ENCODE results near the gene ZNF579.
"Not testable (repeated sequence)": the region's sequence is repeated elsewhere in the genome, so short reads cannot be mapped to it uniquely, and the experiment has no call there.

Gene ZNF579

DNA sequence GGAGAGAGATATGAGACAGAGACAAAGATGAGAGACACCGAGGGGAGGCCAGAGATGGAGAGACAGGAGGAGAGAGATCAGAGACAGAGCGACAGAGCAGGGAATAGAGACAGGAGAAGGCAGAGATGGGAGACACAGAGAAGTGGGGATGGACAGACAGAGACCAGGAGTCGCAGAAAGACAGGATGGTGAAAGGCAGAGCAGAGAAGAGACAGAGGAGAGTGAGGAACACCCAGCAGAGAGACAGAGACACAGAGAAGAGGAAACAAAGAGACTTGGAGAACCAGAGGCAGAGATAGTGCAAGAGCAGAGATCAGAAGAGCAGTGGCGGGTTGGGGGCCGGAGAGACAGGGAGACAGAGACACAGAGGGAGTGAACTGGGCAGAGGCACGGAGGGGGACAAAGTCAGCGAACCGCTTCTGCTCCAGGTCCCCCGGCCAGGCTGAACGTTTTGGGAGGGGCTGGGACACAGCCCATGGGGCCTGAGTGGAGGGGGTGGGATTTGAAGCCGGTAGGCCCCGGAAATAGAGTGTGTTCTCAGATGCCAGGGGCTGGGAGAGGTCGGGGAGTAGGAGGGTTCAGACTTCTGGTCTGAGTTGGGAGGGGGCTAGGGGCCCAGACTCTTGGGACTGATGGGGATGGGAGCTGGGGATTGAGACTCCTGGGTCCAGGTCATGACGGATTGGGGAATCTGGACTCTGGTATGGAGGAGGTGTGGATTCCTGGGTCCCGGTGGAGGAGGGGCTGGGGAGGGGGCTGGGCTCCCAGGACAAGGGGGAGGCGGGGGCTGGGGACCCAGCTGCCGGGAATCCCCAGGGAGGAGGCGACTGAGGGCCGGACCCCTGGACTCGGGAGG is 654 bp downstream of the ZNF579 start:
- no peak for DNase-seq (ENCODE audit: low read depth)
- H3K4me3 ChIP-seq (ENCODE audit: low read length): peak overlapping the region; percentile 89

DNA sequence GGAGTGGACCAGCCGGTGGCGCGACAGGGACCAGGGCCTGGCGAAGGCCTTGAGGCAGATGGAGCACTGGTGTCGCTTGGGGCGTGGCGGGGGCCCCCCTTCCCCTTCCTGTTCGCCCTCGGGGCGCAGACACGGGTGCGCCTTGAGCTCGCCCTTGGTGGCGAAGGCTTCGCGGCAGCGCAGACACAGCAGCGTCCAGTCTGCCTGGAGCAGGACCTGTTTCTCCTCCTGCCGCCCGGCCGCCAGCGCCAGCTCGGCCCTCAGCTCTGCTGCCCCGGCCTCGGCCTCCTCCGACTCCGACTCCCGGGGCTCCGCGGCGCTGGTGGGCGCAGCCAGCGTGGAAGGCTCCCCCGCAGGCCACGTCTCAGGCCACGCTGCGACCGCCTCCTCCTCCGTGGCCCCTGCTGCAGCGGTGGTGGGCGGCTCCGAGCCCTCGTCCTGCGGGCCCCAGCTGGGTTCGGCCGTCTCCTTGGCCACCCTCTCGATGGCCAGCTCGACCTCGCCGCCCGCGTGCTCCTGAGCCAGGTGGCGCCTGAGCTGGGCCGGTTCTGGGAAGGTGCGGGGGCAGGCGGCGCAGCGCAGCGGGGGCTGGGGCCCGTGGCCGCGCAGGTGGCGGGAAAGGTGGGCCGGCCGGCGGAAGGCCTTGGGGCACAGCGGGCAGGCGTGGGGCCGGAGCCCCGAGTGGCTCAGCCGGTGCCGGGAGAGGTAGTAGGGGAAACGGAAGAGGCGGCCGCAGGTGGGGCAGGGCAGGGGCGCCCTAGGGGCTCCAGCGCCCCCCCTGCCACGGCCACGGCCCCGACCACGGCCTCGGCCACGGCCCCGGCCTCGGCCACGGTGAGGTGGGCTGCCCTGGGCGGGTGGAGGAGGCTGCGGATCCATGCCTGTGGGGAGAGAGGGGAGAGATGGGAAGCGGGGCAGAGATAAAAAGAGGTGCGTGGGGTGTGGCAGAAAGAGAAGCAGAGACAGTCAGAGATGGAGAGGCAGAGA is 1.6 kb downstream of the ZNF579 start:
- no peak for DNase-seq (ENCODE audit: low read depth)
- H3K4me3 ChIP-seq (ENCODE audit: low read length): peak overlapping the region; percentile 89
- TF ChIP-seq, protein P1, sequence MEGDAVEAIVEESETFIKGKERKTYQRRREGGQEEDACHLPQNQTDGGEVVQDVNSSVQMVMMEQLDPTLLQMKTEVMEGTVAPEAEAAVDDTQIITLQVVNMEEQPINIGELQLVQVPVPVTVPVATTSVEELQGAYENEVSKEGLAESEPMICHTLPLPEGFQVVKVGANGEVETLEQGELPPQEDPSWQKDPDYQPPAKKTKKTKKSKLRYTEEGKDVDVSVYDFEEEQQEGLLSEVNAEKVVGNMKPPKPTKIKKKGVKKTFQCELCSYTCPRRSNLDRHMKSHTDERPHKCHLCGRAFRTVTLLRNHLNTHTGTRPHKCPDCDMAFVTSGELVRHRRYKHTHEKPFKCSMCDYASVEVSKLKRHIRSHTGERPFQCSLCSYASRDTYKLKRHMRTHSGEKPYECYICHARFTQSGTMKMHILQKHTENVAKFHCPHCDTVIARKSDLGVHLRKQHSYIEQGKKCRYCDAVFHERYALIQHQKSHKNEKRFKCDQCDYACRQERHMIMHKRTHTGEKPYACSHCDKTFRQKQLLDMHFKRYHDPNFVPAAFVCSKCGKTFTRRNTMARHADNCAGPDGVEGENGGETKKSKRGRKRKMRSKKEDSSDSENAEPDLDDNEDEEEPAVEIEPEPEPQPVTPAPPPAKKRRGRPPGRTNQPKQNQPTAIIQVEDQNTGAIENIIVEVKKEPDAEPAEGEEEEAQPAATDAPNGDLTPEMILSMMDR (conservative IDR thresholded peaks at IDR 0.05; ENCODE audit: low read depth, low read length): no peak

More for the DNA sequence above, 654 bp downstream of the ZNF579 start:
- TF ChIP-seq, protein P1 (conservative IDR thresholded peaks at IDR 0.05; ENCODE audit: low read depth, low read length): no peak

DNA sequence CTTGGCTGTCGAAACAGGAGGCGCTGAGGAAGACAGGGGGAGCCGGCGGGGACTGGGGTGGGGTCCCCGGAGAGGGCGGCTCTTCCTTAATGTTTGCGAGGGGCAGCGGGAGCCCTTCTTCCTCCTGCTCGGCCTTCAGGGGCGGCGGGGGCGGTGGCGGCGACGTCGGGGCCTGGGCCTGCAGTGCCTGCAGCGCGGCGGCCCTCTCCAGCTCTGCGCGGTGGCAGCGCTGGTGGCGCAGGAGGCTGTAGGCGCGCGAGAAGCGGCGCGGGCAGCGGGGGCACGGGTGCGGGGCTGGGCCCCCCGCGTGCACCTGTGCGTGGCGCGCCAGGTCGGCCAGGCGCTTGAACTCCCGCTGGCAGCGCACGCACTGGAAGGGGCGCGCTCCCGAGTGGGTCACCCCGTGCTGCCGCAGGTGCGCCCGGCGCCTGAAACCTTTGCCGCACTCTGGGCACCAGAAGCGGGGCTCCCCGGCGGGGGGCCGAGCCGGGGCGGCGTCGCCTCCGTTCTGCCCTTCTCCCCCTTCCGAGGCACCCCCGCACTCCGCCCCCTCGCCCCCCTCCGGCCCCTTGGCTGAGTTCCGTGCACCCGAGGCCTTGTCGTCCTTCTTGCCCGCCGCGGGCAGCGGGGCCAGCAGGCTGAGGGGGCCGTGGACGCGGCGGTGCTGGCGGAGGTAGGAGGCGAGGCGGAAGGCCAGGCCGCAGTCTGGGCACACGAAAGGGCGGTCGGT is 2.5 kb downstream of the ZNF579 start:
- no peak overlapping the region for H3K4me3 ChIP-seq (ENCODE audit: low read length)
- DNase-seq (ENCODE audit: low read depth): no peak

DNA sequence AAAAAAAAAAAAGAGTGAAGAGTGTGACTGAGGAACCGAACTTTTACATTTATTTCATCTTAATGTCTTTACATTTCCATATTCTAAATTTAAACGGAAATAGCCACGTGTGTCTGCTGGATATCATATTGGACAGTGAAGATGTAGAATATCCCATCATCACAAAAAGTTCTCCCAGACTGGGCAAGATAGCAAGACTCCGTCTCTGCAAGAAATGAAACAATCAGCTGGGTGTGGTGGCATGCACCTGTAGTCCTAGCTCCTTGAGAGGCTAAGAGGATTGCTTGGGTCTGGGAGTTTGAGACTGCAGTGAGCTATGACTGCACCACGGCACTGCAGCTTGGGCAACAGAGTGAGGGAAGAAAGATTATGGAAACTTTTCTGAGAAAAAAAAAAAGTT is 3.9 kb downstream of the ZNF579 start:
- TF ChIP-seq, protein P1 (conservative IDR thresholded peaks at IDR 0.05; ENCODE audit: low read depth, low read length): no peak
- H3K4me3 ChIP-seq (ENCODE audit: low read length): no peak overlapping the region
- DNase-seq (ENCODE audit: low read depth): no peak

More for the DNA sequence above, 2.5 kb downstream of the ZNF579 start:
- TF ChIP-seq, protein P1 (conservative IDR thresholded peaks at IDR 0.05; ENCODE audit: low read depth, low read length): no peak

DNA sequence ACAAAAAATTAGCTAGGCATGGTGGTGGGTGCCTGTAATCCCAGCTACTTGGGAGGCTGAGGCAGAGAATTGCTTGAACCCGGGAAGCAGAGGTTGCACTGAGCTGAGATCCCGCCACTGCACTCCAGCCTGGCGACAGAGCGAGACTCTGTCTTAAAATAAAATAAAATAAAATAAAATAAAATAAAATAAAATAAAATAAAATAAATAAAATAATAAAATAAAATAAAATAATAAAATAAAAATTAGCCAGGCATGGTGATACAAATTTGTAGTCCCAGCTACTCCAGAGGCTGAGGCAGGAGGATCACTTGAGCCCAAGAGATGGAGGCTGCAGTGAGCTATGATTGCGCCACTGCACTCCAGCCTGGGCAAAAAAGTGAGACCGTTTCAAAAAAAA is 6.7 kb downstream of the ZNF579 start:
- H3K4me3 ChIP-seq (ENCODE audit: low read length); DNase-seq (ENCODE audit: low read depth): not testable (repeated sequence)

DNA sequence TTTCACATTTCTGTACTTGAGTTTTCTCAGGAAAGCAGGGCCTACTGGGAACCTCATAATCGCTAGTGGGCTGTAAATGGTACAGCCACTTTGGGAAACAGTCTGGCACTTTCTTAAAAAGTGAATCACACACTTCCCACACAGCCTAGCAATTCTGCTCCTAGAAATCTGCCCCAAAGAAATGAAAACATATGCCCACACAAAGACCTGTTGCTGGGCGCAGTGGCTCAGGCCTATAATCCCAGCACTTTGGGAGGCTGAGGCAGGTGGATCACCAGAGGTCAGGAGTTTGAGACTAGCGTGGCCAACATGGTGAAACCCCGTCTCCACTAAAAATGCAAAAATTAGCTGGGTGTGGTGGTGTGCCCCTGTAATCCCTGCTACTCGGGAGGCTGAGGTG is 11.2 kb downstream of the ZNF579 start:
- H3K4me3 ChIP-seq (ENCODE audit: low read length); DNase-seq (ENCODE audit: low read depth): not testable (repeated sequence)

DNA sequence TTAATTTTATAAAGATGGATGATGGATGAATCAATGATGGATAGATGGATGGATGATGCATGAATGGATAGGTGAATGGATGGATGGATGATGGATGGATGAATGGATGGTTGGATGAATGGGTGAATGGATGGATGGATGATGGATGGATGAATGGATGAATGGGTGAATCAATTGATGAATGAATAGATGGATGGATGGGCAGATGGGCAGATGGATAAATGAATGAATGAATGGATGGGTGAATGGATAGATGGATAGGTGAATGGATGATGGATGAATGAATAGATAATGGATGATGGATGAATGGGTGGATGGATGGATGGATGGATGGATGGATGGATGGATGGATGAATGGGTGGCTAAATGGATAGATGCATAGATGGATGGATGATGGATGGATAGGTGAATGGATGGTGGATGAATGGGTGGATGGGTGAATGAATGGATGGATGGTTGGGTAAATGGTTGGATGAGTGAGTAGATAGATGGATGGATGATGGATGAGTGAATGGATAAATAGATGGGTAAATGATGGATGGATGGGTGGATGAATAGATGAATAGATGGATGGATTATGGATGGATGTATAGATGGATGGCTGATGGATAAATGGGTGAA is 12.8 kb downstream of the ZNF579 start:
- no peak for DNase-seq (ENCODE audit: low read depth)
- TF ChIP-seq, protein P1 (conservative IDR thresholded peaks at IDR 0.05; ENCODE audit: low read depth, low read length): no peak
- no peak overlapping the region for H3K4me3 ChIP-seq (ENCODE audit: low read length)

All from retinal pigment epithelial cell (primary cell).